ENCODE data around the gene TBC1D24.

GRCh38 chr16:2432286-2432685, 42.6 kb upstream of the TBC1D24 start:
- TF ChIP-seq CTCF (optimal IDR thresholded peaks at IDR 0.05 in 1 of 3, IDR thresholded peaks at IDR 0.05 in 1 of 3, conservative IDR thresholded peaks at IDR 0.05 in 1 of 3; ENCODE audit: extremely low read depth in 1 of 3, insufficient read depth in 2 of 3, low read length in 3 of 3): no peak
- TF ChIP-seq EZH2 (IDR thresholded peaks at IDR 0.05; ENCODE audit: low read length): no peak
